Central memory CD4-positive, alpha-beta T cell (primary cell): ENCODE data around the gene CLNK.

Source experiments
- DNase-seq: peaks from one replicate; pipeline ENCODE4 v3.0.0; 2022

The CLNK gene

GRCh38 chr4:10571909-10572308 lies 112.7 kb downstream of the CLNK start:
- no peak for DNase-seq

GRCh38 chr4:10569491-10569890 lies 115.1 kb downstream of the CLNK start:
- DNase-seq: no peak

- no peak for DNase-seq
Observed at GRCh38 chr4:10567766-10568165, 116.8 kb downstream of the CLNK start.

DNA sequence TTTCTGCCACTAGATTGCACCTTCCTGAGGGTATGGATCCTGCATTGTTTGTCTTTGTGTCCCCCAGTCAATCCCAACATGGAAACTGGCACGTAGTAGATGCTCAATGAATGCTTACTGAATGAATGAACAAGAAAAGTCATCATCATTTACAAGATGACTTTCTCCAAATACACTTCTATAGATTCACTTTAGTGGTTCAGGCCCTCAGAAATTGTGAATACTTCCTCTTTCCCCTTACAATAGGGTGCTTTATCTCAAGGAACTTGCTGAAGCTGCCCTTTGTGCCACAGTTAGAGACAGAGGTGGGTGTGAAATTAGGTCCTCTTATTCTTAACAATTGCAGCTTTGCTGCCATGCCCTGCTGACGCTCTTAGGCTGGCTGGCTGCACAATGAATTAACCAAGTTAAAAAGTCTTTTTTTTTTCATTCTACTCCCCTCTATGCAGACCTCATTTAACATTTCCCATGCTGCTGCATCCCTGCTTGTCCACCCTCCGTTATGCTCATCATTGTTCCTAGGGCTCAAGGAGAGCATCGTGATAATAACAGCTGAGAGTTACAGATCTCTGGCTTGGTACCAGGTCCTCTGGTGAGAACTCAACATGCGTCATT lies 119.3 kb downstream of the CLNK start:
- no peak for DNase-seq

GRCh38 chr4:10554694-10555093 lies 129.9 kb downstream of the CLNK start:
- peak; percentile 8 for DNase-seq

DNA sequence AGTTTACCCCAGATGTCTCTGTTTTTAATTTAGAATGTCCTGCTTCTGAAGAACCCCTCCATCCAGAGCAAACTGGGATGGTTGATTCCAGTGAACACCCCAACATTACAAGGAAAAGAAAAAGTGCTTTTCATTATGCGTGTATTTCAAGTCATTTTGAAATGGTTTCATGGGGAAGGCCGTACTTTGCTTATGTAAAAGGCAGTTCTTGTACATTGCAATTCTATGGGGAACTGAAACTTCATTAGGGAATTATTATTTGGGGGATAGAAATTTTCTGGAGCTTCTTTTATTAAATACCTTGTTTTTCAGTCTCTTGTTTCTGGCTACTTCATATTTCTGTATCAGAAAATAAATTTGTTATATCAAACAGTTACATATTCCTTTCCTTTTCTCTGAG lies 130.4 kb downstream of the CLNK start:
- DNase-seq: no peak

GRCh38 chr4:10552591-10553280 lies 131.8 kb downstream of the CLNK start:
- DNase-seq: no peak

DNA sequence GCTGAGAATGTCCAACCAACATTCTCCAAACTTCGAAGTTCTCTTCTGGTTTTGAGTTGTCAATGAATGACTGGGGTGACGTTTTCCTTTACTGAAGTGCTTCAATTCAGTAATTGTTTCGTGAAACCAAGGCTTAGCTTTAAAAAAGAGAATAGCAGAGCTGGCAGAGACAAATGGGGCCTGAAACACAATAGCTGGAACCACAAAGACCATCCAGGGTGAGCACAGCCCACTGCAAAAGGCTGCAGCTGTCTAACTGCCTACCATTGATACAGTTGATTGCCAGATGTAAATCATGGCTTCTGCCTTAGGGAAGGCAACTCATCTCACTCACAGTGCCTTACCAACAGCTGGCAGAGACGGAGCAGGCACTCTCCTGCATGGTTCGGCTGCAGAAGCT lies 148.7 kb downstream of the CLNK start:
- DNase-seq: no peak

GRCh38 chr4:10534820-10535219 lies 149.7 kb downstream of the CLNK start:
- no peak for DNase-seq

DNA sequence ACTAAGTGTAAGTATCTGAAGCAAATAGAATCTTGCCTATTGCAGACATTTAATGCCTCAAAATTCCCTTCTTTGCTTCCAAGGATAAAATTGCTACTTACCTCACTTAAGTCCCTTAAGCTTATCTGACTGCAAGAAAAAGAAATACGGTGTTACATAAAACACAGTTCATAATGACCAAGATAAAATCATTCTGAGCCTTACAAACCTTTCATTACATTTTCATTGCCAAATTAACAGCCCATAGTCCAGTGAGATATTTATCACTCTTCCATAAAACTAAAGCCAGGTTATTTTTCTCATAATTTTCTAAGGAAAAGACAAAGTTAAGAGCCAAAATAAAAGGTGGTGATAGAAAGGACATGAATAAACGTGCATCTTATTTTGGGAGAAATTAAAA lies 152.4 kb downstream of the CLNK start:
- DNase-seq: no peak

DNA sequence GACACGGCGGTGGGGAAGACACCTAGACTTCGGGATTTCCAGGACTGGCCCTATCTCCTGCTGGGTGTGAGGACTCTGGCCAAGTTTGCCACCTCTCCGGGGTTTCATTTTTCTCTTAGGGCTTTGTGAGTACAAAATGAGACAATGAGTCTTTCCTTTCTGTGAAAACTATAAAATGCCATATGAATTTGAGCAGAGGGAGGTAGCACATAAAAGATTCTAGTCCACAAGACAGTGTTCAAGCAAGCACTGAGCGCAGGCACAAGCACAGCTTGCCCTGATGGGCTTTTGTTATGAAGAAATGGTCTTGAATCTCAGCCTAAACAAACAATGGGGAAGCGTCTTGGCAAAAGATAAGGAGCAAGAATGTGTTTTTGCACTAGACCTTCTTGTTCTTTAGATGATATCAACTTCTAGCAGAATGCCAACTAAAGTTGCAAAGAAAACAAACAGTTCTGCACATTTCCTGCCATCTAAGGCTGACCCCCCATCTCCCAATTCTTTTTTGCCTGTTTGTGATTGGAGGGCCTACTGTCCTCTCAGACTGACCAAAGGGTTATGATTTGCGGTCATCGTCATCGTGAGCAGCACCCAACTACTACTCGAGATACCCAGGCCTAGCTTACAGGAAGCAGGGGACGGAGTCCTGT lies 154.3 kb downstream of the CLNK start:
- DNase-seq: no peak

DNA sequence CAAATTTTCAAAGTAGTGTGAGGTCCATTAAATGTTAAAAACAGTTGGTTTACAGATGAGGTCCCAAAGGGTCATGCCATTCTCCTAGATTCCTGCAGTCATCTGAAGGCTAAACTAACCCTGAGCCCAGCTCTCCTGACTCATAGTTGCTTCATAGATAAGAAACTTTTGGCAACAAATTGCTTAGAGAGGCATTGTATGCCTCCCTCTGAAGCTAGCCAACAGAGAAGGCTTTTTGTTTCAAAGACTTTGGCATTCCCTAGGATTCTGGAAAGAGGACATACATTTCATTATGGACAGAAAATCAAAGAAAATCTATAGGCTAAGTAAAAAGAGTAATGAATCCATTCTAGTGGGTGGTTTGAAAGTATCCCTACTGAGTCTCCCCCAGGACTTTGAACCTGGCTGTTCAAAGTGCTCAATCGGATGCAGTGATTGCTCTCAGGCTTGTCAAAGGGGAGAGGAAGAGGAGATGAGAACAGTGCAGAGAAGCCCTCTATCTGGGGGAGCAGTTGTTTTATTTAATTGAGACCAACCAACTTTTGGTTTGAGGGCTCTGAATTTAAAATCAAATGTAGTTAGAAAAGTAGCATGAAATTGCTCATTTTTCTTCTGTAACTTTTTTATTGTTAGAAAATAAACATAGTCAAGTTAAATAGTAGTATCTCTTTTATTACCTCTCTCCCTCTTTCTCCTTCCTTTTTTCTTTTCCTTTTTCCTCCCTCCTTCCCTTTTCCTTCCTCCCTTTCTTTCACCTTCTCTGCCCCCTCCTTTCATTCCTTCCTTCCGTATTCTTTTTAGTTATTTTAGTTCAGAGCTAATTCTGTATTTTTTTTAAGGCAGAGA lies 155.1 kb downstream of the CLNK start:
- no peak for DNase-seq

DNA sequence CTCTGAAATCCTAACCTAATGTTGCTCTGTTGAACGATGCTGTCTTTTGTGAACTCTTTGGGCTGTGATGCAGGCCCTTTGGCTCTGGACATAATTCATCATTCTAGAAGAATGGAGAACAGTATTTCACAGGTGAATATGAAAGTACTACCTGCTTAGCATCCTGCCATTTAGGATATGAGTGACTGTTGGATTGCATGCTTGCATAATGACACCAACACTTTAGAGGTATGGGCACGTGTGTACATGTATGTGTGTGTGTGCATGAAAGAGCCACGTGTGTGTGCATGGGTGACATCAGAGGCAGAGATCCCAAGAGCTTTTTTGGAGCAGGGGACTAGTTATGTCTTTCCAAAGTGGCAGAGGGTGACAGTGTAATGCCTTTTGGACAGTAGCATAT lies 157.1 kb downstream of the CLNK start:
- DNase-seq: no peak

GRCh38 chr4:10526429-10527222 lies 157.9 kb downstream of the CLNK start:
- no peak for DNase-seq

GRCh38 chr4:10524196-10524833 lies 160.3 kb downstream of the CLNK start:
- no peak for DNase-seq

DNA sequence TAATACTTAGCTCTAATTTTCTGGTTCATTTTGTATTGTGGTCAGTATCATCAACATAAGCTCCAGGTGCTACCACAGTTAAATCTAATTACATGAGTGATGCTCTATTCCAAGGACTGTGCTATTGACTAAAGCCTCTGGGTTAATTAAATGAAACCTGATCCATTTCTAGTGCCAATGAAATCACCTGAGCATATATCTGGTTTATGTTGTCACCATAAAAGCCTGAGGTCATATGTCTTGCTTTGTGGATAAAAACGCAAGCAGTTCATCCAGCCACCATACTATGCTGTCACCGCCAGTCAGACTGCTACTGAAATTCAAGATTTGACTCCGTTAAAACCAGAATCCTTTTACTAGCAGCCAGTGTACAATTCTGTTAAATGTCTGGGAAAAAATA lies 163.1 kb downstream of the CLNK start:
- no peak for DNase-seq

GRCh38 chr4:10509733-10510132 lies 174.8 kb downstream of the CLNK start:
- no peak for DNase-seq

DNA sequence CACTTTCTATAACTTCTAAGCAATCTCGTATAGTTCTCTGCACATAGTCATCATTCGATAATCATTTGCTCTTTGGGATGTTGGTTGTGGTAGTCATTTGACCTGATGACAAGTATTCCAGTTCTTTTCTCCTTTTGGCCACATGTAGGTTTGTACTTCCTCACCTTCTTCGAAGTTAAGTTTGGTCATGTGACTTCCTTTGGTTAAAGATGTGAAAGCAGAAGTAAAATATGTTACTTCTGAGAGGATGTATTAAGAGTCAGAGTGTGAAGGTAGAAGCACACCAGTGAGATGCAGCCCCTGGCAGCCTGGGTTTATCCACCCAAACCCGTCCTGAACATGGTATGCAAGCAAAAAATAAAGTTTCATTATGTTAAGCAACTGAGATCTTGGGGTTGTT lies 178.5 kb downstream of the CLNK start:
- DNase-seq: no peak

DNA sequence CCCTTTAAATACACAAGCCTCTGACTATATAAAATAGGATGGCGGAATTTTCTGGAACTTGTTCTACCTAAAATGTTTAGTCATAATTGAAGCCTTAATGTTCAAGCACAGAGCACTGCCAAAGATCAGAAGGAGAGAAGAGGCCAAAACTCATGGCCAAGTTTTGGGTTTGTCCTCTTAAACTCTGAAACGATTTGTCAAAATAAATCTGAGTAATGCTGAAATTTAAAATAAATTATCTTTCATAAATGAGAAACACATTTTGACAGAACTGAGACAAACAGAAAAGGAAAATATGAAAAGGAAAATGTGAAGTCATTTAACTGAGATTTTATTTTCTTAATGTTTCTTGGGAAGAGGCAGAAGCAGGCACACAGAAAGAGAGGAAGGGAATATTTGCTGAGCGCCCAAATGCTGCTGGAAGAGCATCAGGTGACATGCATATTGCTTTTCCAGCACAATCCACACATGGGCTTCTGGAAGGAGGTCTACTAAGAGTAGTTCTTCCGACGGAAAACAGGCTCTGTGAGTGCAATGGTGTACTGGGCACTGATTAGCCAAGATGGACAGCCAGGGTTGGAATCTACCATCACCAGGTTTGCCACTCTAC lies 179.9 kb downstream of the CLNK start:
- DNase-seq: no peak

- no peak for DNase-seq
Observed at GRCh38 chr4:10502717-10503116, 181.9 kb downstream of the CLNK start.

DNA sequence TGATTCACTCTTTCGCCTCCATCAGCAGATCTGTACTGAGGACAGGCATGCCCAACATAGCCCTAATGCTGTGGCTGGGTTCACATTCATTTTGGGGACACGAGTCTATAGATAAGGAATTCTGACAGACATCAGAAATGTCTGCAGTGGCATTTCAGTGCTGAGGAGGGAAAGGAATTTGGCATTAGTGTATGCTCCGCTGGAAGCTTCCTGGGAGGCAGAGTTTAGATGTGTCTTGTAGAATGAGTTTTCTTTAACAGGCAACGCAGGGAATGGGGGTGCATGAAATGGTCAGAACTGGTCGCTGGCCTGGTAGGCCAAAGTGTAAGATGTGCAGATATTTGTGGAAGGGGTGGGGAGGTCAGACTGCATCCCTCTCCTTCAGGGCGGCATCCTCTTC lies 183.8 kb downstream of the CLNK start:
- no peak for DNase-seq

DNA sequence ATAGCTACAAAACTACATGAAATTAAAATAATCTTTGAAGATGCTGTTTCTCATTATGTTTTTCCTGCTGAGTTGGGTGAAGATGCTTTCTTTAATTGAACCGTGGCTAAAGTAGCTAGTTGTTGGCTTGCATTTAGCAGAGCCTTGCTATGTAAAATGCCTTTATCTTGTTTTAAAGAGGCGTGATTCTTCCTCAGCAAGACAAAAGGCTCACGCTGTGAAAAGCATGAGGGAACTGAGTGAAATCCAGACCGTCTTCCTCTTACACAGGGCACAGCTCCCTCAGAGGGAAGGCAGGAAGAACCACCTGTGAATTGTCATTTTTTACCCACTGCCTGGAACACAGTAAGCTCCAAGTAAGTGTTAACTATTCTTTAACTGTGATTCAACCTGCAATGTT lies 188.4 kb downstream of the CLNK start:
- no peak for DNase-seq
